ENCODE data around the gene COBL.

COBL gene

GRCh38 chr7:51078653-51079052 lies 238.0 kb downstream of the COBL start:
- TF ChIP-seq, protein P1, sequence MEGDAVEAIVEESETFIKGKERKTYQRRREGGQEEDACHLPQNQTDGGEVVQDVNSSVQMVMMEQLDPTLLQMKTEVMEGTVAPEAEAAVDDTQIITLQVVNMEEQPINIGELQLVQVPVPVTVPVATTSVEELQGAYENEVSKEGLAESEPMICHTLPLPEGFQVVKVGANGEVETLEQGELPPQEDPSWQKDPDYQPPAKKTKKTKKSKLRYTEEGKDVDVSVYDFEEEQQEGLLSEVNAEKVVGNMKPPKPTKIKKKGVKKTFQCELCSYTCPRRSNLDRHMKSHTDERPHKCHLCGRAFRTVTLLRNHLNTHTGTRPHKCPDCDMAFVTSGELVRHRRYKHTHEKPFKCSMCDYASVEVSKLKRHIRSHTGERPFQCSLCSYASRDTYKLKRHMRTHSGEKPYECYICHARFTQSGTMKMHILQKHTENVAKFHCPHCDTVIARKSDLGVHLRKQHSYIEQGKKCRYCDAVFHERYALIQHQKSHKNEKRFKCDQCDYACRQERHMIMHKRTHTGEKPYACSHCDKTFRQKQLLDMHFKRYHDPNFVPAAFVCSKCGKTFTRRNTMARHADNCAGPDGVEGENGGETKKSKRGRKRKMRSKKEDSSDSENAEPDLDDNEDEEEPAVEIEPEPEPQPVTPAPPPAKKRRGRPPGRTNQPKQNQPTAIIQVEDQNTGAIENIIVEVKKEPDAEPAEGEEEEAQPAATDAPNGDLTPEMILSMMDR (IDR thresholded peaks at IDR 0.05): no peak
- Mint-ChIP-seq H3K27me3 (ENCODE audit: low read depth, poor library complexity) (peaks cover 9% of the 10 kb centered on the region), H3K9me3 (no peaks in the 10 kb centered on the region), H3K4me3 (no peak overlapping the region), H3K27ac (no peak overlapping the region), H3K4me1 (peaks cover 19% of the 10 kb centered on the region), H3K36me3 (ENCODE audit: low read depth) (no peaks in the 10 kb centered on the region)
- DNase-seq: no peak

DNA sequence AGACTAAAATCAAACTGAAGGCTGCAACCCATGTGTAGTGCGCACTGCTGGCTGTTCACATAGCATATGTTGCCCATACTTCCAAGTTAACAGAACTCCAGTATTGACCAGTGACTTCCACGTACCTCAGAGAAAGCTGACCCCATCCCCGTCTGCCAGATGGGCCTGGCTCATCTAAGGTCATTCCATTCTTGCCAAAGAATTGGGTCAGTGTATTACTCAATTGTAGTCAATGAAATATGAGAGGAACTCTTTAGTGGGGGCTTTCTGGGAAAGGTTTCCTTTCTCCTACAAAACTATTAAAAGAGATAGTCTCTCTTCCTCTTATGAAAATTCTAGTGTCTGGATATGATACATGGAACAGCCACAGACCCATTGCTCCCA lies 238.6 kb downstream of the COBL start:
- Mint-ChIP-seq H3K27me3 (ENCODE audit: low read depth, poor library complexity) (peaks cover 5% of the 10 kb centered on the region), H3K4me3 (no peak overlapping the region), H3K27ac (no peak overlapping the region), H3K4me1 (peaks cover 26% of the 10 kb centered on the region), H3K36me3 (ENCODE audit: low read depth) (no peaks in the 10 kb centered on the region), H3K9me3 (no peaks in the 10 kb centered on the region)
- TF ChIP-seq, protein P1 (IDR thresholded peaks at IDR 0.05): no peak
- no peak for DNase-seq

GRCh38 chr7:51077316-51077986 lies 239.2 kb downstream of the COBL start:
- H3K9me3 Mint-ChIP-seq: no peaks in the 10 kb centered on the region
- peaks cover 5% of the 10 kb centered on the region for H3K27me3 Mint-ChIP-seq (ENCODE audit: low read depth, poor library complexity)
- DNase-seq: no peak
- H3K36me3 Mint-ChIP-seq (ENCODE audit: low read depth): no peaks in the 10 kb centered on the region
- H3K27ac Mint-ChIP-seq: no peak overlapping the region
- peaks cover 31% of the 10 kb centered on the region for H3K4me1 Mint-ChIP-seq
- TF ChIP-seq, protein P1 (IDR thresholded peaks at IDR 0.05): no peak
- H3K4me3 Mint-ChIP-seq: no peak overlapping the region

GRCh38 chr7:51075681-51076580 lies 240.7 kb downstream of the COBL start:
- H3K27ac Mint-ChIP-seq: no peak overlapping the region
- H3K9me3 Mint-ChIP-seq: no peaks in the 10 kb centered on the region

DNA sequence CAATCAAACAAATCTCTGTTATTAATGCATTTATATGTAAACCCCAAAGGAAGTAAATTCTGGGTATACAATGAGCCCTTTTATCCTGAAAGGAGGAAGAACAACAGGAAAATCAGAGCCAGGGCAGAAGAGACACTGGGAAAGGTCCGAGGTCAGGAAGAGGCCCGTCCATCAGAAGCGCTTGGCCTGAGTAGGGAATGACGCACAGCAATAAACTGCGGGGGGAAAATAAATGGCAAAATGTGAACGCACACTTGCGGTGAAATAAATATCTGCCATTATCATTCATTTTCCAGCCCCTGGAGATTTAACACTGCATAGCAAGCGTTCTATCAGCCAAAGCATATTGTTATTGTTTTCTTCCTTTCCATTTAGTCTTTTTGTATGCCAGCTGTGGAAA lies 243.4 kb downstream of the COBL start:
- TF ChIP-seq, protein P1 (IDR thresholded peaks at IDR 0.05): no peak
- H3K36me3 Mint-ChIP-seq (ENCODE audit: low read depth): no peaks in the 10 kb centered on the region
- H3K4me3 Mint-ChIP-seq: no peak overlapping the region
- H3K9me3 Mint-ChIP-seq: no peaks in the 10 kb centered on the region
- H3K27me3 Mint-ChIP-seq (ENCODE audit: low read depth, poor library complexity): no peaks in the 10 kb centered on the region
- no peak for DNase-seq
- peaks cover 20% of the 10 kb centered on the region for H3K4me1 Mint-ChIP-seq
- H3K27ac Mint-ChIP-seq: no peak overlapping the region

More at GRCh38 chr7:51075681-51076580, 240.7 kb downstream of the COBL start:
- H3K4me3 Mint-ChIP-seq: no peak overlapping the region
- TF ChIP-seq, protein P1 (IDR thresholded peaks at IDR 0.05): no peak
- H3K36me3 Mint-ChIP-seq (ENCODE audit: low read depth): no peaks in the 10 kb centered on the region
- DNase-seq: no peak
- peaks cover 2% of the 10 kb centered on the region for H3K27me3 Mint-ChIP-seq (ENCODE audit: low read depth, poor library complexity)
- peaks cover 33% of the 10 kb centered on the region for H3K4me1 Mint-ChIP-seq
